ENCODE data around the gene DNM1.

DNA sequence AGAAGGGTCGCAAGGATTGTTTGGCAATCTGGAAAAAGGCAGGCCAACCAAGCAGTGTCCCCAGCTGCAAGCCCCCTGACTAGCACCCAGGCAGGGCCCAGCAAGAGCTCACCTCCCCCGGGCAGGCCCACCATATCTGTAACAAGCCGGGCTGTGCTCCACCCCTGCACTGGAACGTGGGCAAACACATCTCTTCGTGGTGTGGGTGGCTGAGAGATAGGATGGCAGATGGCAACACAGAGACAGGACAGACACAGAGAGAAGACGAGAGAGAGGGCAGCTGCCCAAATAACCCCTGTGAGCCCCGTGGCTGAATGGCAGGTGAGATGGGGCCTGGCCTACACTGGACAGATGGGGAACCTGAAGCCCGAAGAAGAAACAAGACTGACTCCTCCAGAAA lies 33.7 kb upstream of the DNM1 start:
- TF ChIP-seq, protein P1, sequence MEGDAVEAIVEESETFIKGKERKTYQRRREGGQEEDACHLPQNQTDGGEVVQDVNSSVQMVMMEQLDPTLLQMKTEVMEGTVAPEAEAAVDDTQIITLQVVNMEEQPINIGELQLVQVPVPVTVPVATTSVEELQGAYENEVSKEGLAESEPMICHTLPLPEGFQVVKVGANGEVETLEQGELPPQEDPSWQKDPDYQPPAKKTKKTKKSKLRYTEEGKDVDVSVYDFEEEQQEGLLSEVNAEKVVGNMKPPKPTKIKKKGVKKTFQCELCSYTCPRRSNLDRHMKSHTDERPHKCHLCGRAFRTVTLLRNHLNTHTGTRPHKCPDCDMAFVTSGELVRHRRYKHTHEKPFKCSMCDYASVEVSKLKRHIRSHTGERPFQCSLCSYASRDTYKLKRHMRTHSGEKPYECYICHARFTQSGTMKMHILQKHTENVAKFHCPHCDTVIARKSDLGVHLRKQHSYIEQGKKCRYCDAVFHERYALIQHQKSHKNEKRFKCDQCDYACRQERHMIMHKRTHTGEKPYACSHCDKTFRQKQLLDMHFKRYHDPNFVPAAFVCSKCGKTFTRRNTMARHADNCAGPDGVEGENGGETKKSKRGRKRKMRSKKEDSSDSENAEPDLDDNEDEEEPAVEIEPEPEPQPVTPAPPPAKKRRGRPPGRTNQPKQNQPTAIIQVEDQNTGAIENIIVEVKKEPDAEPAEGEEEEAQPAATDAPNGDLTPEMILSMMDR (IDR thresholded peaks at IDR 0.05; ENCODE audit: low read length) = no peak
- no peak for TF ChIP-seq EZH2 (IDR thresholded peaks at IDR 0.05; ENCODE audit: borderline replicate concordance, low read length)

Measured in OCI-LY1 (cell line).